GM12872 (cell line): ENCODE measurements around the gene SRSF9.

Experiments
- CTCF ChIP-seq: IDR thresholded peaks from 3 replicates; pipeline ENCODE4 v1.5.1; 2011; ENCODE audit warnings: low read depth, mild to moderate bottlenecking, low read length, moderate library complexity; ENCODE audit not compliant: insufficient read depth

Gene SRSF9

GRCh38 chr12:120488057-120488640 lies 18.6 kb upstream of the SRSF9 start:
- no peak for TF ChIP-seq CTCF

GRCh38 chr12:120485961-120486881 lies 16.7 kb upstream of the SRSF9 start:
- no peak for TF ChIP-seq CTCF

GRCh38 chr12:120483621-120484020 lies 14.1 kb upstream of the SRSF9 start:
- TF ChIP-seq CTCF: no peak

- TF ChIP-seq CTCF: no peak
These were observed 11.6 kb upstream of the SRSF9 start for GRCh38 chr12:120481022-120481767.

GRCh38 chr12:120480211-120480610 lies 10.7 kb upstream of the SRSF9 start:
- TF ChIP-seq CTCF: no peak

- TF ChIP-seq CTCF: no peak
These were observed 9.9 kb upstream of the SRSF9 start for GRCh38 chr12:120479458-120479857.

GRCh38 chr12:120475643-120476042 lies 6.1 kb upstream of the SRSF9 start:
- TF ChIP-seq CTCF: no peak
